ENCODE results near the gene PPP1R12B. TPM values are rescaled to one million over a fixed set of nuclear protein-coding genes. Genes with fewer than 3 reads are reported as not detected.
"Not testable (repeated sequence)": the region's sequence is repeated elsewhere in the genome, so short reads cannot be mapped to it uniquely, and the experiment has no call there.

Gene PPP1R12B
- total RNA-seq, 2 experiments from 2014 or later: 5.8 to 10.0 TPM

- not testable (repeated sequence) for H3K4me3 Mint-ChIP-seq, H3K27ac Mint-ChIP-seq, H3K27me3 Mint-ChIP-seq, H3K9me3 Mint-ChIP-seq, DNase-seq, H3K36me3 Mint-ChIP-seq
- H3K4me1 Mint-ChIP-seq: peaks cover 23% of the 10 kb centered on the region
These were observed 58.9 kb downstream of the PPP1R12B start for GRCh38 chr1:202407378-202407777.

DNA sequence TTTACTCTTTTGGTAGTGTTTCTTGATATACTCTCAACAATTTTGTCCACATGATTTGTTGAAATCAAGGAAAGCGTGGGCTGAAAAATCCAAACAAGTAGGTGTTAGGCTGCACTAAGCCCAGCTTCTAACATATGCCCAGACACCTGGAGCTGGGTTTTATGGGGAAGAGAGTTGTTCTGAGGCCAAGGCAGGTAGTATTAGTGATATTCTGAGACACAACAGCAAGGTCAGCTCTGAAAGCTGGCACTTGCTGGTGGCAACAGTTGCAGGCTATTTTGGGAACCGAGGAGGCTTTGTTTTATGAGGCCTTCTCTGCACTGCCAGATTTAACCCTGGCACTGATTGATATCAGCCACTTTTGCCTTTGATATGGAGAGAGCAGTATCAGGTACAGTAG, 61.8 kb downstream of the PPP1R12B start:
- H3K27ac Mint-ChIP-seq, H3K9me3 Mint-ChIP-seq, DNase-seq, H3K27me3 Mint-ChIP-seq, H3K4me3 Mint-ChIP-seq, H3K36me3 Mint-ChIP-seq: not testable (repeated sequence)
- peaks cover 23% of the 10 kb centered on the region for H3K4me1 Mint-ChIP-seq

GRCh38 chr1:202410854-202411357, 62.4 kb downstream of the PPP1R12B start:
- H3K27me3 Mint-ChIP-seq, H3K27ac Mint-ChIP-seq, DNase-seq, H3K9me3 Mint-ChIP-seq, H3K4me3 Mint-ChIP-seq, H3K36me3 Mint-ChIP-seq: not testable (repeated sequence)
- peaks cover 22% of the 10 kb centered on the region for H3K4me1 Mint-ChIP-seq

- DNase-seq: no peak
- H3K27me3 Mint-ChIP-seq: no peaks in the 10 kb centered on the region
These were observed 62.9 kb downstream of the PPP1R12B start for GRCh38 chr1:202411422-202411821.

GRCh38 chr1:202412421-202412820, 63.9 kb downstream of the PPP1R12B start:
- H3K27me3 Mint-ChIP-seq, H3K36me3 Mint-ChIP-seq, H3K9me3 Mint-ChIP-seq, DNase-seq, H3K4me3 Mint-ChIP-seq, H3K27ac Mint-ChIP-seq: not testable (repeated sequence)
- H3K4me1 Mint-ChIP-seq: peaks cover 12% of the 10 kb centered on the region

More at GRCh38 chr1:202411422-202411821, 62.9 kb downstream of the PPP1R12B start:
- Mint-ChIP-seq H3K27ac (no peak overlapping the region), H3K4me1 (peaks cover 20% of the 10 kb centered on the region), H3K9me3 (no peaks in the 10 kb centered on the region), H3K4me3 (no peak overlapping the region), H3K36me3 (no peaks in the 10 kb centered on the region)

- no peak overlapping the region for H3K4me3 Mint-ChIP-seq
- peaks cover 2% of the 10 kb centered on the region for H3K36me3 Mint-ChIP-seq
- H3K9me3 Mint-ChIP-seq: no peaks in the 10 kb centered on the region
- no peak overlapping the region for H3K27ac Mint-ChIP-seq
- H3K27me3 Mint-ChIP-seq: no peaks in the 10 kb centered on the region
- H3K4me1 Mint-ChIP-seq: no peaks in the 10 kb centered on the region
- DNase-seq: no peak
These were observed 68.1 kb downstream of the PPP1R12B start for GRCh38 chr1:202416641-202417040.

GRCh38 chr1:202417141-202417540, 68.6 kb downstream of the PPP1R12B start:
- not testable (repeated sequence) for H3K4me1 Mint-ChIP-seq, H3K36me3 Mint-ChIP-seq, H3K9me3 Mint-ChIP-seq, H3K27ac Mint-ChIP-seq, H3K27me3 Mint-ChIP-seq, H3K4me3 Mint-ChIP-seq, DNase-seq

GRCh38 chr1:202417762-202418201, 69.3 kb downstream of the PPP1R12B start:
- H3K4me1 Mint-ChIP-seq, H3K27me3 Mint-ChIP-seq, H3K27ac Mint-ChIP-seq, H3K9me3 Mint-ChIP-seq, H3K4me3 Mint-ChIP-seq, DNase-seq, H3K36me3 Mint-ChIP-seq: not testable (repeated sequence)

DNA sequence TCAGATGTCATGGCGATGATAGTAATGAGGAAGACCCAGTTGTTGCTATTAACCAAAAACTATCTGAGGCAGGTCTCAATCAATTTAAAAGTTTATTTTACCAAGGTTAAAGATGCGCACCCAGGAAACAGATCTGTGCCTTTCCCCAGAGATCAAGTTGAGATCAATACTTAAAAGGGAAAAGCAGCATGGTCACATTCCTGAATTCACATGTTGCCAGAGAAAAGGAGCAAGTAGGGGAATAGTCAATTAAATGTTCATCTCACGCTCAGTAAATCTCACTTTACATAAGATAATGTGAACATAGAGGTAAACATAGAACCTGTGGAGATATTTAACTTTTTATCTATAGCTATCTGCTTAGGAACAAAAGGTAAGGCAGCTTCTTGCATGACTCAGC, 71.2 kb downstream of the PPP1R12B start:
- not testable (repeated sequence) for H3K9me3 Mint-ChIP-seq, H3K4me3 Mint-ChIP-seq, H3K36me3 Mint-ChIP-seq, H3K27ac Mint-ChIP-seq, H3K27me3 Mint-ChIP-seq, DNase-seq, H3K4me1 Mint-ChIP-seq

DNA sequence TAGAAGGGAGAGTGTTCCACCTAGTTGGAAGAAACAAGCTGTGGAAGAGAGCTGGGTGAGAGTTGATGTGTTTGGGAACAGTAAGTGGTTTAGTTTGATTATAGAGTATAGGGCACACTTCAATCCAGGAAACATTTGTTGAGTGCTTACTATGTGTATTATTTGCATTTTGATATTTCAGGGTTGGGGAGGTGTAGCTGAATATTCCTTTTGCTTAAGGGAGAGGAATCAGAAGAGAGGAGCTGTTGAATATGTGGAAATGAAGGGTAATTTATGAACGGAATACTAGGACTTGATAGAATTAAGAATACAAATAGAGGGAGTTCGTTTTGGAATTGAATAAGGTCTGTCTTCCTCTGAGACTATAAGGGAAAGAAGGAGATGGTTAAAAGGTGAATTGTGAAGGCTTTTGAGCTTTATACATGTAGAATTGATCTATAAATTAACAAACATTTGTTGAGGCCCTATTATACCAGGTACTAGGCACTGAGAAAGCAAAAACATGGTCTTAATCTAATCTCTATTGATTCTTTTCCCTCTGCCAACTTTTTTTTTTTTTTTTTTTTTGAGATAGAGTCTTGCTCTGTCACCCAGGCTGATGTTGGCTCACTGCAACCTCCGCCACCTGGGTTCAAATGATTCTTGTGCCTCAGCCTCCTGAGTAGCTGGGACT, 72.1 kb downstream of the PPP1R12B start:
- not testable (repeated sequence) for H3K36me3 Mint-ChIP-seq, H3K27me3 Mint-ChIP-seq, H3K9me3 Mint-ChIP-seq, H3K4me3 Mint-ChIP-seq, H3K27ac Mint-ChIP-seq, DNase-seq, H3K4me1 Mint-ChIP-seq

GRCh38 chr1:202422709-202423108, 74.2 kb downstream of the PPP1R12B start:
- not testable (repeated sequence) for H3K27ac Mint-ChIP-seq, H3K4me3 Mint-ChIP-seq

GRCh38 chr1:202424260-202424659, 75.8 kb downstream of the PPP1R12B start:
- not testable (repeated sequence) for DNase-seq, H3K36me3 Mint-ChIP-seq, H3K4me3 Mint-ChIP-seq, H3K27ac Mint-ChIP-seq, H3K4me1 Mint-ChIP-seq, H3K27me3 Mint-ChIP-seq, H3K9me3 Mint-ChIP-seq

More at GRCh38 chr1:202422709-202423108, 74.2 kb downstream of the PPP1R12B start:
- not testable (repeated sequence) for DNase-seq, H3K36me3 Mint-ChIP-seq, H3K9me3 Mint-ChIP-seq, H3K27me3 Mint-ChIP-seq, H3K4me1 Mint-ChIP-seq

DNA sequence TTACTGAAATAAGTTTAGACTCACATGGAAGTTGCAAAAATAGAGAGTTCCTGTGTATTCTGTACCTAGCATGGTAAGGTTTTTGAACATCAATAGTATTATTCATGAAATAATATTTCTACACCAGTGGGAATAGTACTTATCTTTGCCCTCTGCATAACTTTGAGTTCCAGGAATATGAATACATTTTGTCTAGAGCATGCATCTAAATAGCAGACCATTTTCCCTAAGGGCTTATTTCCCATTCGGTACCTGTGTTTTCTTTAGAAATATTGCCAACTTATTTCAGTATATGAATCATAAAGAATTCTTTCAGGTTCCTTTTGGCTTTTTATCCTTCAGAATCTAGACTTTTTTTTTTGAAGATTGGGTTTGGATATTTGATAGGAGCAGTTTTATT, 81.6 kb downstream of the PPP1R12B start:
- H3K36me3 Mint-ChIP-seq, H3K4me1 Mint-ChIP-seq, H3K4me3 Mint-ChIP-seq, H3K9me3 Mint-ChIP-seq, H3K27me3 Mint-ChIP-seq, DNase-seq, H3K27ac Mint-ChIP-seq: not testable (repeated sequence)

GRCh38 chr1:202432338-202432737, 83.8 kb downstream of the PPP1R12B start:
- not testable (repeated sequence) for DNase-seq, H3K9me3 Mint-ChIP-seq, H3K36me3 Mint-ChIP-seq, H3K27me3 Mint-ChIP-seq, H3K27ac Mint-ChIP-seq, H3K4me1 Mint-ChIP-seq, H3K4me3 Mint-ChIP-seq

- Mint-ChIP-seq H3K36me3 (peaks cover 3% of the 10 kb centered on the region), H3K9me3 (no peaks in the 10 kb centered on the region), H3K27ac (no peak overlapping the region), H3K4me1 (no peaks in the 10 kb centered on the region), H3K27me3 (no peaks in the 10 kb centered on the region), H3K4me3 (no peak overlapping the region)
- DNase-seq: no peak
These were observed 84.9 kb downstream of the PPP1R12B start for GRCh38 chr1:202433155-202434043.

All from activated naive CD8-positive, alpha-beta T cell treated with anti-CD3 and anti-CD28 coated beads for 36 hours (primary cell).